ENCODE results near the gene PSMC6.

GRCh38 chr14:52692248-52692962 is 14.6 kb upstream of the PSMC6 start:
- TF ChIP-seq HDGF (IDR thresholded peaks at IDR 0.05; ENCODE audit: borderline replicate concordance) (no peak), BHLHE40 (IDR thresholded peaks at IDR 0.05; ENCODE audit: borderline replicate concordance) (no peak), L3MBTL2 (conservative IDR thresholded peaks at IDR 0.05) (no peak), SP1 (IDR thresholded peaks at IDR 0.05) (no peak), FOXA1 (IDR thresholded peaks at IDR 0.05) (no peak)
